HEK293T (cell line): Measurements from ENCODE around the gene CDC20B.

Experiments used
- FOXK2 ChIP-seq: fragments of 450-650 bp; IDR thresholded peaks from 2 replicates; pipeline ENCODE4 v1.6.1; 2016; ENCODE audit warnings: mild to moderate bottlenecking
- NFRKB ChIP-seq: fragments of 450-650 bp; IDR thresholded peaks from 2 replicates; pipeline ENCODE4 v1.6.1; 2016; ENCODE audit warnings: mild to moderate bottlenecking, moderate library complexity
- TF ChIP-seq, protein P1 (sequence below): fragments of 450-650 bp; IDR thresholded peaks from 2 replicates; pipeline ENCODE4 v1.6.1; 2016

DNA sequence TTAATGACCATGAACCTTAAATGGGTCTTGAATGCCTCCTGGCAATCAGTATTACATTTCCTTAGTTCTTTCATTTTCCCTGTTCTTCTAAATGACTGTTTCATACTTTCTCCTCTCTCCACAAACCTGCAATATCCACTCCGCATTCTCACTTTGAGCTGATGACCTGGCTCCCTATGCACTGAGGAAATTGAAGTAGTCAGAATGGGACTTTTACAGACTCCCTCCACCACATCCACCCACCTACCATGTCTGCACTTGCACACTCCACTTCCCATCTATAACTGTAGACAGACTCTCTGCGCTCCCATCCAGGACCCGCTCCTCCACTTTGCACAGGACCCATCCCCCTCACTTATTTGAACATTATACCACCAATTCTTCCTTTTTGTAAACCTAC, 106.7 kb downstream of the CDC20B start:
- TF ChIP-seq, protein P1, sequence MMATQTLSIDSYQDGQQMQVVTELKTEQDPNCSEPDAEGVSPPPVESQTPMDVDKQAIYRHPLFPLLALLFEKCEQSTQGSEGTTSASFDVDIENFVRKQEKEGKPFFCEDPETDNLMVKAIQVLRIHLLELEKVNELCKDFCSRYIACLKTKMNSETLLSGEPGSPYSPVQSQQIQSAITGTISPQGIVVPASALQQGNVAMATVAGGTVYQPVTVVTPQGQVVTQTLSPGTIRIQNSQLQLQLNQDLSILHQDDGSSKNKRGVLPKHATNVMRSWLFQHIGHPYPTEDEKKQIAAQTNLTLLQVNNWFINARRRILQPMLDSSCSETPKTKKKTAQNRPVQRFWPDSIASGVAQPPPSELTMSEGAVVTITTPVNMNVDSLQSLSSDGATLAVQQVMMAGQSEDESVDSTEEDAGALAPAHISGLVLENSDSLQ = no peak
- no peak for TF ChIP-seq FOXK2
- TF ChIP-seq NFRKB = no peak
